ENCODE data around the gene EPN1.
A peak's percentile ranks its signal among the peaks of the same experiment; 100 is the strongest.

EPN1 gene

DNA sequence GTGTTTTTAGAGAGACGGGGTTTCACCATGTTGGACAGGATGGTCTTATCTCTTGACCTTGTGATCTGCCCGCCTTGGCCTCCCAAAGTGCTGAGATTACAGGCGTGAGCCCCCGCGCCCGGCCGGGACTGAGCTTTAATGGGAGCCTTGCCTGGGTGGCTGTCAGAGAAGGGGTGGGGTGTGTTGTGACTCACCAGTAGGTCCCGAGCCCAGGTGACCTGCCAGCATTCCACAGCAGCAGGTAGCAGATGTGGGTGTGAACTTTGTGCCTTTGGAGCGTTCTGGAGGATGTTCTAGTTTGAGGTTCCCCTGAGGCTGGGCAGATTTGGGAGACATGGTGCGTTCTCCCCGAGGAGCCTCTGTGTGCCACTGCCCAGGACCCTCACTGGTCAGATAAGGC is 7.1 kb upstream of the EPN1 start:
- H3K4me3 ChIP-seq (ENCODE audit: low read depth, low read length): no peak overlapping the region
- TF ChIP-seq, protein P1, sequence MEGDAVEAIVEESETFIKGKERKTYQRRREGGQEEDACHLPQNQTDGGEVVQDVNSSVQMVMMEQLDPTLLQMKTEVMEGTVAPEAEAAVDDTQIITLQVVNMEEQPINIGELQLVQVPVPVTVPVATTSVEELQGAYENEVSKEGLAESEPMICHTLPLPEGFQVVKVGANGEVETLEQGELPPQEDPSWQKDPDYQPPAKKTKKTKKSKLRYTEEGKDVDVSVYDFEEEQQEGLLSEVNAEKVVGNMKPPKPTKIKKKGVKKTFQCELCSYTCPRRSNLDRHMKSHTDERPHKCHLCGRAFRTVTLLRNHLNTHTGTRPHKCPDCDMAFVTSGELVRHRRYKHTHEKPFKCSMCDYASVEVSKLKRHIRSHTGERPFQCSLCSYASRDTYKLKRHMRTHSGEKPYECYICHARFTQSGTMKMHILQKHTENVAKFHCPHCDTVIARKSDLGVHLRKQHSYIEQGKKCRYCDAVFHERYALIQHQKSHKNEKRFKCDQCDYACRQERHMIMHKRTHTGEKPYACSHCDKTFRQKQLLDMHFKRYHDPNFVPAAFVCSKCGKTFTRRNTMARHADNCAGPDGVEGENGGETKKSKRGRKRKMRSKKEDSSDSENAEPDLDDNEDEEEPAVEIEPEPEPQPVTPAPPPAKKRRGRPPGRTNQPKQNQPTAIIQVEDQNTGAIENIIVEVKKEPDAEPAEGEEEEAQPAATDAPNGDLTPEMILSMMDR (IDR thresholded peaks at IDR 0.05; ENCODE audit: insufficient read depth, low read depth, low read length, missing control alignments): no peak

DNA sequence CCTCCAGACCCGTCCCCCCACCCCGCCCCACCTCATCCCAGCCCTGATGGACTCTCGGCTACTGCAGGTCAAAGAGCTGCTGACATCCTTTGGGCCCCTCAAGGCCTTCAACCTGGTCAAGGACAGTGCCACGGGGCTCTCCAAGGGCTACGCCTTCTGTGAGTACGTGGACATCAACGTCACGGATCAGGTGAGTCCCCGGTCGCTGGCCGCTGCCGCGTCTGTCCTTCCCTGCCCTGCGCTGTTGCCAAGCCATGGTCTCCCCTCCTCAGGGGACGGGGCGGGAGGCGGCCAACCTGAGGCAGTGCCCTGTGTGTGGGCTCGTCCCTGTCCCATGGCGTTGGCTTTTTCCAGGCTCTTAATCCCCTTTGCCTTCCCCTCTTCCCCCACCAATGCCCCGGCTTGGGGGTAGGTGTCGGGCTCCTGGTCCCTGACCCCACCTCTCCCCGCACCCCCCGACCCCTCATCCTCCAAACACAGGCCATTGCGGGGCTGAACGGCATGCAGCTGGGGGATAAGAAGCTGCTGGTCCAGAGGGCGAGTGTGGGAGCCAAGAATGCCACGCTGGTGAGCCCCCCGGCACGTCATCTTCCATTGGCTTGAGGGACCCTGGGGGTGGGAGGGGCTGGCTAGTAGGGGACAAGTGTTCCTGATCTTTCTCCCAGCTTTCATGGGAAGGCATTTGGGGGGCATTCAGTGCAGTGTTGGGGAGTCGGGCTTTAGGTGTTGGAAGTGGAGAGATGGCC is 6.2 kb upstream of the EPN1 start:
- TF ChIP-seq, protein P1 (IDR thresholded peaks at IDR 0.05; ENCODE audit: insufficient read depth, low read depth, low read length, missing control alignments): no peak
- no peak overlapping the region for H3K4me3 ChIP-seq (ENCODE audit: low read depth, low read length)
- no peak for DNase-seq (ENCODE audit: low read depth)

More for the DNA sequence above, 7.1 kb upstream of the EPN1 start:
- DNase-seq (ENCODE audit: low read depth): no peak

DNA sequence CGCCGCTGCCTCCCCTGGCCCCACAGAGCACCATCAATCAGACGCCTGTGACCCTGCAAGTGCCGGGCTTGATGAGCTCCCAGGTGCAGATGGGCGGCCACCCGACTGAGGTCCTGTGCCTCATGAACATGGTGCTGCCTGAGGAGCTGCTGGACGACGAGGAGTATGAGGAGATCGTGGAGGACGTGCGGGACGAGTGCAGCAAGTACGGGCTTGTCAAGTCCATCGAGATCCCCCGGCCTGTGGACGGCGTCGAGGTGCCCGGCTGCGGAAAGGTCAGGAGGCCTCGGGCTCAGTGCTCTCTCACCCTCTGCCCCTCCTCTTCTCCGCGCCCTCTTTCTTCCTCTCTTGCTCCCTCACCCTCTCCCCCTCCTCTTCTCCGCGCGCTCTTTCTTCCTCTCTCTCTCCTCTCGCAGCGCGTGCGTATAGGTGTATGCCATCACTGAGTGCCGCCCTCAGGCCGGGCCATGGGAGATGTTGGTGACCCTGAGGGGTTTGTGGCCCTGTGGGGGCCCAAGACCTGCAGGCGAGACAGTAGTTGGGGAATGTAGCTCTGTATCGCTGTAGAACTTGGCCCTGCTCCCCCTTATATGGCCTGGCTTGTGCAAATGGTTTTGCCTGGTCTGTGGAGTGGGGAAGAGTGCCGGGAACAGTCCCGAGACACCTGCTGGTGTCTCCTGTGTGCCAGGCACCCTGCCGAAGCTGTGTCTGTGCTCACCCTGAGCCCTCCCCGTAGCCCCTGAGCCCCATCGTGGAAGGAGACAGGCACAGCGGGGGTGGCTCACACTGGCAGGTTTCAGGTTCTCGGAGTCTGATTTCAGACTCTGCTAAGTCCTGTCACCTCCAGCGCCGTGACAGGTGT is 5.4 kb upstream of the EPN1 start:
- no peak for DNase-seq (ENCODE audit: low read depth)
- TF ChIP-seq, protein P1 (IDR thresholded peaks at IDR 0.05; ENCODE audit: insufficient read depth, low read depth, low read length, missing control alignments): no peak
- no peak overlapping the region for H3K4me3 ChIP-seq (ENCODE audit: low read depth, low read length)

DNA sequence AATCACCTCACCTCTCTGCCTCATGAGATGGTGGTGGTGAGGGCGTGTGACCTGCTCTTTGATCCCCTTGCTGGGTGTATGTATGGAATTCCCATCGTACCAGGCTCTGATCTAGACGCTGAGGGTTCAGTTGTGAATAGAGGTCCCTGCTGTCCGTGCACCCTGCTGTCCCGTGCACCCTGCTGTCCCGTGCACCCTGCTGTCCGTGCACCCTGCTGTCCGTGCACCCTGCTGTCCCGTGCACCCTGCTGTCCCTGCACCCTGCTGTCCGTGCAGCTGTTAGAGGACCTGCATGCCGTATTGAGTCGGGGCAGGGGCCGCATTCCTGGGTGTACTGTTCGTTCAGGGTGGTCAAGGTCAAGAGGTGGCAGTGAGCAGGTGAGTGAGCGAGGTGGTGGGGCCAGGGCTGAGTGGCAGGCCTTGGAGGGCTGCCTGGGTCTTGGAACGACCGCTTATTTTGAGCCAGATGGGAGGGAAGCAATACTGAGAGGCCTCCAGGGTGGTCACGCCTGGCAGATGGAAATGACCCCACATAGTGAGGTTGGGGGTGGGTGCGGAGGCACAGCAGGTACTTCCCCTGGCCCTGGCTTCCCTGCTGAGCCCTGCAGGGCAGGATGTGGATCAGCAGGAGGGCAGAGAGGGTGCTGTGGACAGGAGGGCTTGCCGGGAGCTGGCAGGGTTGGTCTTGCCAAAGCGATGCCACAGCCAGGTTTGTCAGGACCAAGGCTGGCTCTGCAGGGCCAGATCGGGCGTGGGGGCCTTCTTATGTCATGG is 4.6 kb upstream of the EPN1 start:
- DNase-seq (ENCODE audit: low read depth): peak; percentile 59

DNA sequence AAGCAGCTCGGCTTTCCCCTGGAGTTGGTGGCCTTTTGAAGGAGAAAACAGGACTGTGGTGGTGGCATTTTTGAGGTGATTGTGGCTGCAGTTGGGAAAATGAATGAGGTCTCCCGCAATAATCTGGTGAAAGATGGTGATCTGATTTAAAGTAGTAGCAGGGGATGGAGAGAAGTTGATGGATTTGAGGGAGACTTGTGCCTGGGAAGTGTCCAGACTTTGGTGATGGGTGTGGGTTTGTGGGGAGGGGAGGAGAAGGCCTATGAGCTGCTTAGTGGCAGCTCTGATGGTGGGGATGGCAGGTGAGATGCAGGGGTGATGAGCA is 4.0 kb upstream of the EPN1 start:
- TF ChIP-seq, protein P1 (IDR thresholded peaks at IDR 0.05; ENCODE audit: insufficient read depth, low read depth, low read length, missing control alignments): no peak
- H3K4me3 ChIP-seq (ENCODE audit: low read depth, low read length): no peak overlapping the region
- DNase-seq (ENCODE audit: low read depth): no peak

More for the DNA sequence above, 4.6 kb upstream of the EPN1 start:
- H3K4me3 ChIP-seq (ENCODE audit: low read depth, low read length): no peak overlapping the region
- TF ChIP-seq, protein P1 (IDR thresholded peaks at IDR 0.05; ENCODE audit: insufficient read depth, low read depth, low read length, missing control alignments): no peak

DNA sequence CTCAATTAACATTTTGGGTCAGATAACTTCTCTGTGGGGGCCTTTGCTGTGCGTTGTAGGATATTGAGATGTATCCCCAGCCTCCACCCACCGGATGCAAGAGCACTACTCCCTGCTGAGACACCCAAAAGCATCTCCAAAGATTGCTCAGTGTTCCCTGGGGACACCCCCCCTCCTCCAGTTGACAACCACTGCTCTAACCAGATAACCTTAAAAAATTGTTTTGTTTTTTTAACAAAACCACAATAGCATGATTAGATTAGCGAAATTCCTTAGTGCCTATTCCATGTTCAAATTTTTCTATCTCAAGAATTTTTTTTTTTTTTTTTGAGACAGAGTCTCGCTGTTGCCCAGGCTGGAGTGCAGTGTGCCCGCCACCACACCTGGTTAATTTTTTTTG is 2.6 kb upstream of the EPN1 start:
- H3K4me3 ChIP-seq (ENCODE audit: low read depth, low read length): no peak overlapping the region
- DNase-seq (ENCODE audit: low read depth): no peak
- TF ChIP-seq, protein P1 (IDR thresholded peaks at IDR 0.05; ENCODE audit: insufficient read depth, low read depth, low read length, missing control alignments): no peak

All from GM12865 (cell line).